ENCODE data around the gene ICAM2.
A peak's percentile ranks its signal among the peaks of the same experiment; 100 is the strongest.

ICAM2 gene

DNA sequence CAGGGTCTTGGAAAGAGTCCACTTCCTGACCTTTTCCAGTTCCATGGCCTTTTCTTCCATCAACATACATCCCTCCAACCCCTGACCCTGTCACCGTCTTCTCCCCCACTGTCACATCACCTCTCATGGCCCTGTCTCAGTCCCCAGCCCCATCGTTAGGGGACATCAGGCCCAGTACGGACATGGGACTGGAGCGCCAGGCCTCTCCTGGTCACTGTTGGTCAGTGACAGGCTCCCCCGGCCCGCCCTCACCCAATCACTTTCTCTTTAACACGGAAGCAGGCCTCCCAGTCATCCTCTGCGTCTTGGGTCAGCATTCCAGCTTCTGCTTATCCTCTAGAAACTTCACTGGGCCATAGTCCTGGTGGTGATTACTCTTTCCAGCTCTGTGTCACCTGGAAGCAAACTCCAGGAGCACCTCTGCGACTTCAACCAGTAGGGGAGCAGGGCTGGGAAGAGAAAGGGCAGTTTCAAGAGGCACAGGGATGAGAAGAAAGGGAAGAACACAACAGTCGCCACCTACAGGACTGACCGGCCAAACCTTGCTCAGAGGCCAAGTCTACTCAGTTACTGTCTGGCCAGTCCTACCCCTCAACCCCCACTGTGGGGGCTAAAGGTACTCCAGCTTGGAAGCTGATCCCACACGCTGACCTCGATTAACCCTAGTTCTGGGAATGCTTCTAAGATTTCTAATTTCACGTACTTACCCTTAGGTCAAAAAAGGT is 15.9 kb upstream of the ICAM2 start:
- DNase-seq = no peak
- Histone ChIP-seq H3K79me1 (replicated peaks; ENCODE audit: low read length, poor library complexity, severe bottlenecking) (no peaks in the 10 kb centered on the region), H2BK15ac (ENCODE audit: low read depth, poor library complexity, severe bottlenecking) (no peak overlapping the region), H3K9ac (ENCODE audit: low read length) (no peak overlapping the region), H4K91ac (ENCODE audit: low read length) (no peak overlapping the region), H4K8ac (ENCODE audit: low read length) (no peak overlapping the region), H2BK12ac (ENCODE audit: low read length in 2 of 2) (no peak overlapping the region), H3K14ac (ENCODE audit: low read length in 2 of 2) (no peak overlapping the region), H2AK5ac (ENCODE audit: low read length, severe bottlenecking) (no peak overlapping the region), H3K4me2 (ENCODE audit: low read length, poor library complexity, severe bottlenecking) (no peak overlapping the region), H3K23ac (ENCODE audit: low read length in 2 of 2) (no peak overlapping the region), H2BK5ac (ENCODE audit: low read depth, low read length, poor library complexity, severe bottlenecking) (no peak overlapping the region), H3K27ac (ENCODE audit: low read length, poor library complexity, severe bottlenecking) (no peak overlapping the region), H3K18ac (ENCODE audit: low read depth in 1 of 2, low read length in 2 of 2) (no peak overlapping the region), H2AFZ (ENCODE audit: low read depth, low read length) (no peak overlapping the region), H3K4me3 (ENCODE audit: insufficient read depth in 1 of 2, low read depth in 1 of 2, low read length in 2 of 2) (no peak overlapping the region), H3K36me3 (ENCODE audit: control insufficient read depth in 1 of 2, insufficient read depth in 2 of 2, low read depth in 1 of 2, low read length in 2 of 2) (peaks cover 8 to 34% of the 10 kb centered on the region in 2 experiments), H3K4me1 (ENCODE audit: control insufficient read depth, insufficient read depth, low read depth, low read length) (no peaks in the 10 kb centered on the region), H3K4ac (ENCODE audit: low read depth in 1 of 2, low read length in 2 of 2) (no peak overlapping the region), H3K27me3 (ENCODE audit: control insufficient read depth in 1 of 2, insufficient read depth in 1 of 2, low read length in 2 of 2) (no peaks in the 10 kb centered on the region), H2BK120ac (ENCODE audit: low read depth, low read length) (no peak overlapping the region), H3K9me3 (ENCODE audit: control insufficient read depth, low read length) (no peaks in the 10 kb centered on the region)
- WGBS = 86% methylated on average over 14 of the region's 14 CpGs

DNA sequence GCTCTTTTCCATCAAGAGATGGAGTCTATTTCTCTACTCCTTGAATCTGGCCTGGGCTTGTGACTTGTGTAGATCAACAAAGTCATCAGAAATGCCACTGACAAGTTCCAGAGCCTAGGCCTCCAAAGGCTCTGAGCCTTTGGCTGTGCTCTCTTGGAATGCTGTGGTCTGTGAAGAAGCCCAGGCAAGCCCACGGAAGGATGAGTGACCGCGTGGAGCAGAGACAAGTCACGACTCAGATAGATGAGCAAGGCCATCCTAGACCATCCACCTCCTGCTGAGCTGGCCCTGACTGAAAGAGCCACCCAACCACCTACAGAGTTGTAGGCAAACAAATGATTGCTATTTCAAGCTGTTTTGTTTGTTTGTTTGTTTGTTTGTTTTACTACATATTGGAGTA is 11.6 kb upstream of the ICAM2 start:
- Histone ChIP-seq H2BK120ac (ENCODE audit: low read depth, low read length) (no peak overlapping the region), H3K27me3 (ENCODE audit: control insufficient read depth in 1 of 2, insufficient read depth in 1 of 2, low read length in 2 of 2) (no peaks in the 10 kb centered on the region), H3K79me1 (replicated peaks; ENCODE audit: low read length, poor library complexity, severe bottlenecking) (no peaks in the 10 kb centered on the region), H3K4me3 (ENCODE audit: insufficient read depth in 1 of 2, low read depth in 1 of 2, low read length in 2 of 2) (no peak overlapping the region), H3K14ac (ENCODE audit: low read length in 2 of 2) (no peak overlapping the region), H3K27ac (ENCODE audit: low read length, poor library complexity, severe bottlenecking) (no peak overlapping the region), H3K36me3 (ENCODE audit: control insufficient read depth in 1 of 2, insufficient read depth in 2 of 2, low read depth in 1 of 2, low read length in 2 of 2) (peaks cover 0 to 1% of the 10 kb centered on the region in 2 experiments), H3K9ac (ENCODE audit: low read length) (no peak overlapping the region), H2BK15ac (ENCODE audit: low read depth, poor library complexity, severe bottlenecking) (no peak overlapping the region), H2AFZ (ENCODE audit: low read depth, low read length) (no peak overlapping the region), H4K91ac (ENCODE audit: low read length) (no peak overlapping the region), H3K4me1 (ENCODE audit: control insufficient read depth, insufficient read depth, low read depth, low read length) (no peaks in the 10 kb centered on the region), H2BK12ac (ENCODE audit: low read length in 2 of 2) (no peak overlapping the region), H2BK5ac (ENCODE audit: low read depth, low read length, poor library complexity, severe bottlenecking) (no peak overlapping the region), H4K8ac (ENCODE audit: low read length) (no peak overlapping the region), H3K4ac (ENCODE audit: low read depth in 1 of 2, low read length in 2 of 2) (no peak overlapping the region), H3K4me2 (ENCODE audit: low read length, poor library complexity, severe bottlenecking) (no peak overlapping the region), H3K23ac (ENCODE audit: low read length in 2 of 2) (no peak overlapping the region), H2AK5ac (ENCODE audit: low read length, severe bottlenecking) (no peak overlapping the region), H3K18ac (ENCODE audit: low read depth in 1 of 2, low read length in 2 of 2) (no peak overlapping the region), H3K9me3 (ENCODE audit: control insufficient read depth, low read length) (no peaks in the 10 kb centered on the region)
- WGBS = 74% methylated on average over 4 of the region's 4 CpGs
- DNase-seq = no peak

DNA sequence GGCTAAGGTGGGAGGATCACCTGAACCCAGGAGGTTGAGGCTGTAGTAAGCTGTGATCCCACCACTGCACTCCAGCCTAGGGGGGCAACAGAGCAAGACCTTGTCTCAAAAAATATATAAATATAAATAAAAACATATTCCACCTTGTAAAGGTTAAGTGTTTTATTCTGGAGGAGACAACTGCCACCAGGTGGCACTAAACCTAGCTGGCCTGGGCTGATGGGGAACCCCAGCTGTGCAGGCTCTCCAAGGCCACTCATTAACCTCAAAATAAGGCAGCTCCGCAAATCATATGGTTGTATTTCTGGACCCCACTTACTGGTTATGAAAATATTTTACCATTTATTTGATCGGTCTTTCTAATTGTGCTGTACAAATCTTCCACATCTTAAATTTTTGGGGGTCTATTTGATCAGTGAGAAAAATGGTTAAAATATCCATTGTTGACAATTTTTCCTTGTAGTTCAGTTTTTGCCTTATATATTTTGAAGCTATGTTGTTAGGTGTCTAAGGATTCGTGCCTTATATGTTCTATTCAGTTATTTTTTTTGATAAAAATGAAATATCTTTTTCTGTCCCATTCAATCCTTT is 8.5 kb upstream of the ICAM2 start:
- H3K9me3 ChIP-seq (ENCODE audit: control insufficient read depth, low read length) = no peaks in the 10 kb centered on the region
- H2AFZ ChIP-seq (ENCODE audit: low read depth, low read length) = no peak overlapping the region
- no peak overlapping the region for H2BK12ac ChIP-seq (ENCODE audit: low read length in 2 of 2)
- no peaks in the 10 kb centered on the region for H3K27me3 ChIP-seq (ENCODE audit: control insufficient read depth in 1 of 2, insufficient read depth in 1 of 2, low read length in 2 of 2)
- H3K79me1 ChIP-seq (replicated peaks; ENCODE audit: low read length, poor library complexity, severe bottlenecking) = no peaks in the 10 kb centered on the region
- peak; percentile 66 for DNase-seq
- no peak overlapping the region for H3K4me3 ChIP-seq (ENCODE audit: insufficient read depth in 1 of 2, low read depth in 1 of 2, low read length in 2 of 2)
- H2AK5ac ChIP-seq (ENCODE audit: low read length, severe bottlenecking) = no peak overlapping the region
- H3K4me2 ChIP-seq (ENCODE audit: low read length, poor library complexity, severe bottlenecking) = no peak overlapping the region
- WGBS = no CpG with 5 or more reads among the region's 3 CpGs
- H3K18ac ChIP-seq (ENCODE audit: low read depth in 1 of 2, low read length in 2 of 2) = no peak overlapping the region
- no peaks in the 10 kb centered on the region for H3K4me1 ChIP-seq (ENCODE audit: control insufficient read depth, insufficient read depth, low read depth, low read length)
- H3K4ac ChIP-seq (ENCODE audit: low read depth in 1 of 2, low read length in 2 of 2) = no peak overlapping the region
- H3K27ac ChIP-seq (ENCODE audit: low read length, poor library complexity, severe bottlenecking) = no peak overlapping the region
- H4K8ac ChIP-seq (ENCODE audit: low read length) = no peak overlapping the region
- H2BK120ac ChIP-seq (ENCODE audit: low read depth, low read length) = no peak overlapping the region
- H3K14ac ChIP-seq (ENCODE audit: low read length in 2 of 2) = no peak overlapping the region
- no peak overlapping the region for H3K9ac ChIP-seq (ENCODE audit: low read length)
- no peaks in the 10 kb centered on the region for H3K36me3 ChIP-seq (ENCODE audit: control insufficient read depth in 1 of 2, insufficient read depth in 2 of 2, low read depth in 1 of 2, low read length in 2 of 2)
- no peak overlapping the region for H3K23ac ChIP-seq (ENCODE audit: low read length in 2 of 2)
- no peak overlapping the region for H2BK5ac ChIP-seq (ENCODE audit: low read depth, low read length, poor library complexity, severe bottlenecking)
- H2BK15ac ChIP-seq (ENCODE audit: low read depth, poor library complexity, severe bottlenecking) = no peak overlapping the region
- H4K91ac ChIP-seq (ENCODE audit: low read length) = no peak overlapping the region

DNA sequence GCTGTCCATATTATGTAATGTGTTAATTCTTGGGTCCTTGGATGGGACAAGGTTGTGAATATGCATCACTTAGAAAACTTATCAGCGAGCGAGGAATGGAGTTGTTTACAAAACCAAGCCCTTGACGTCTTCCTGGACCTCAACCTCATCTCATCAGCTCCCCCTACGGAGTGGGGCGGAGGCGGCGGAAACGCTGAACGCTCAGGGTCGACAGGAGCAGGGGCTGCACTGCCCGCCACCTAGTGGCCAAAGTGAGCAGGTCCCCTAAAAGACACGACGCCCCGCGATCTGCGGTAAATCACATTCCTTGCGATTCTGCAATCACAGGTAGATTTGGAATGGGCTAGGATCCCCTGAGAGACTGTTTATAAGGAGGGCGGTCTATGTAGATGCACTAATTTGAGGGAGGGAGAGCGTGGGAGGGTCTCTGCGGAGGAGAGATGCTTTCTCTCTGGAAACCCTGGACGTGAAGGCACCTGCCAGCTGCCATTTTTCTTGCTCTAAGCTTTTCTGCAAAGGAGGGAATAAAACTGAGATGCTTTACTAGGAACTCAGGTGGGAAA is 5.4 kb upstream of the ICAM2 start:
- Histone ChIP-seq H2AFZ (ENCODE audit: low read depth, low read length) (peak overlapping the region; percentile 2), H3K9me3 (ENCODE audit: control insufficient read depth, low read length) (no peaks in the 10 kb centered on the region), H2BK120ac (ENCODE audit: low read depth, low read length) (no peak overlapping the region), H3K4me1 (ENCODE audit: control insufficient read depth, insufficient read depth, low read depth, low read length) (no peaks in the 10 kb centered on the region), H3K4ac (ENCODE audit: low read depth in 1 of 2, low read length in 2 of 2) (no peak overlapping the region), H3K14ac (ENCODE audit: low read length in 2 of 2) (no peak overlapping the region), H2AK5ac (ENCODE audit: low read length, severe bottlenecking) (no peak overlapping the region), H4K91ac (ENCODE audit: low read length) (no peak overlapping the region), H3K4me2 (ENCODE audit: low read length, poor library complexity, severe bottlenecking) (peak overlapping the region; percentile 3), H3K27me3 (ENCODE audit: control insufficient read depth in 1 of 2, insufficient read depth in 1 of 2, low read length in 2 of 2) (no peaks in the 10 kb centered on the region), H3K79me1 (replicated peaks; ENCODE audit: low read length, poor library complexity, severe bottlenecking) (no peaks in the 10 kb centered on the region), H2BK15ac (ENCODE audit: low read depth, poor library complexity, severe bottlenecking) (no peak overlapping the region), H3K23ac (ENCODE audit: low read length in 2 of 2) (no peak overlapping the region), H3K27ac (ENCODE audit: low read length, poor library complexity, severe bottlenecking) (no peak overlapping the region), H3K4me3 (ENCODE audit: insufficient read depth in 1 of 2, low read depth in 1 of 2, low read length in 2 of 2) (peak overlapping the region in 1 of 2 experiments; percentile 58), H3K18ac (ENCODE audit: low read depth in 1 of 2, low read length in 2 of 2) (no peak overlapping the region), H2BK12ac (ENCODE audit: low read length in 2 of 2) (no peak overlapping the region), H4K8ac (ENCODE audit: low read length) (no peak overlapping the region), H2BK5ac (ENCODE audit: low read depth, low read length, poor library complexity, severe bottlenecking) (no peak overlapping the region), H3K36me3 (ENCODE audit: control insufficient read depth in 1 of 2, insufficient read depth in 2 of 2, low read depth in 1 of 2, low read length in 2 of 2) (no peaks in the 10 kb centered on the region), H3K9ac (ENCODE audit: low read length) (no peak overlapping the region)
- 6% methylated on average over 21 of the region's 21 CpGs for WGBS
- DNase-seq = peak; percentile 74

All from mesenchymal stem cell (in vitro differentiated cells and primary cell).